Stimulated activated CD8-positive, alpha-beta memory T cell treated with anti-CD3 and anti-CD28 coated beads, Interleukin-12 subunit alpha, Interleukin-12 subunit beta, amount 100 ng/mL, for 4 hours (primary cell): ENCODE data around the gene NTHL1.

ENCODE experiments used
- DNase-seq: peaks from one replicate; pipeline ENCODE4 v3.0.0-alpha.2; 2020; ENCODE audit warnings: low read depth

The NTHL1 gene

DNA sequence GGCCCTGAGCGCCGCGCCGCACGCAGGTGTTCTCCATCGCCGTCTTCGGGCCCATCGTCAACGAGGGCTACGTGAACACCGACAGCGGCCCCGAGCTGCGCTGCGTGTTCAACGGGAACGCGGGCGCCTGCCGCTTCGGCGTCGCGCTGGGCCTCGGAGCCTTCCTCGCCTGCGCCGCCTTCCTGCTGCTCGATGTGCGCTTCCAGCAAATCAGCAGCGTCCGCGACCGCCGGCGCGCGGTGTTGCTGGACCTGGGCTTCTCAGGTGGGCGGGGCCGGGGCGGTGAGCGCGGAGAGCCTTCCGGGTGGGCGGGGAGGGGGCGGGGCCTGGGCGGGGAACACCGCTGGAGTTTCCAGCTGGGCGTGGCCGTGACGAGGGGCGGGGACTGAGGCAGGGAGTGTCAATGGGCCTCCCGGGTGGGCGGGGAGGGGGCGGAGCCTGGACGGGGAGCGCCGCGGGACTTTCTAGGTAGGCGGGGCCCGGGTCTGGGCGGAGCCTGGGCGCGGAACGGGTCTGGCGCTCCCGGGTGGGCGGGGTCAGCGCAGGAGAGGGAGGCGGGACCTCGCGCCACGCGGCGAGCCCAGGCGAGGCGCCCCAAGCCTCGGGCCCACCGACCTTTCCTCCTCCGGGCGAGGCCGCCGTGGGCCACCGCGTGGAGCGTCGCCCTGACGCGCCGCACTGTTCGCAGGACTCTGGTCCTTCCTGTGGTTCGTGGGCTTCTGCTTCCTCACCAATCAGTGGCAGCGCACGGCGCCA, 55.5 kb downstream of the NTHL1 start:
- peak; percentile 97 for DNase-seq

DNA sequence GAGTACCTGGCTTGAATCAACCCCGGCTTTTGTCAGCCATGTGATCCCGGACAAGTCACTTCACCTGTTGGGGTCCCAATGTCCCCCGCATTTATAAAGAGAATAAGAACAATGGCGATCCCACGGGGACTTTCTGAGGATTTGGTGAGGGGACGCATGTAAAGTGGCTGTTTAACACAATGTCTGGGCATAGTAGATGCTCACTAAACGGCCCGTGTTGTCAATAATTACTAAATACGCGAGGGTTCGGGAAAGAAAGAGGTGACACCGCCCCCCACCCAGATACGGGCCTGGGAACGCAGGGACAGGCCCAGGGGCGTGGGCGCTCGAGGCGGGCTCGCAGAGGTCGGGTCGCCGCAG, 56.1 kb downstream of the NTHL1 start:
- DNase-seq, result no peak

DNA sequence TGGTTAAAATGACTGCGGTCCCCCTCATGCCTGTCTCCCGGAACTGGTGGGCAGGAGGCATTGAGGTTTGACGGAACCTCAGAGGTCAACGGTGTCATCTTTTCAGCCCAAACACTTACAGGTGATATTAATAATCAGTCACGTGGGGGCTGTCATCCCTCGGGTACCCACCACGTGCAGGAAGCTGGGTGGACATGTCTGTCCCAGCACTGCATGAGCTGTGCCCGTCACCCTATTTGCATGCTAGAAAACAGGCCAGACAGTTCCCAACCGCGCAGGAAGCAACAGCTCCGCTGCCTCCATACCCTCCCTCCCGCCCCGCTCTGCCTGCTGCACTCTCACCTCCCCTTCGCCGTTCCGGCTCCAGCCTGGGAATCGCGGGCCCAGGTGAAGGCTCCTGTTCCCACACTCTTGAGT, 56.5 kb downstream of the NTHL1 start:
- DNase-seq, result no peak

DNA sequence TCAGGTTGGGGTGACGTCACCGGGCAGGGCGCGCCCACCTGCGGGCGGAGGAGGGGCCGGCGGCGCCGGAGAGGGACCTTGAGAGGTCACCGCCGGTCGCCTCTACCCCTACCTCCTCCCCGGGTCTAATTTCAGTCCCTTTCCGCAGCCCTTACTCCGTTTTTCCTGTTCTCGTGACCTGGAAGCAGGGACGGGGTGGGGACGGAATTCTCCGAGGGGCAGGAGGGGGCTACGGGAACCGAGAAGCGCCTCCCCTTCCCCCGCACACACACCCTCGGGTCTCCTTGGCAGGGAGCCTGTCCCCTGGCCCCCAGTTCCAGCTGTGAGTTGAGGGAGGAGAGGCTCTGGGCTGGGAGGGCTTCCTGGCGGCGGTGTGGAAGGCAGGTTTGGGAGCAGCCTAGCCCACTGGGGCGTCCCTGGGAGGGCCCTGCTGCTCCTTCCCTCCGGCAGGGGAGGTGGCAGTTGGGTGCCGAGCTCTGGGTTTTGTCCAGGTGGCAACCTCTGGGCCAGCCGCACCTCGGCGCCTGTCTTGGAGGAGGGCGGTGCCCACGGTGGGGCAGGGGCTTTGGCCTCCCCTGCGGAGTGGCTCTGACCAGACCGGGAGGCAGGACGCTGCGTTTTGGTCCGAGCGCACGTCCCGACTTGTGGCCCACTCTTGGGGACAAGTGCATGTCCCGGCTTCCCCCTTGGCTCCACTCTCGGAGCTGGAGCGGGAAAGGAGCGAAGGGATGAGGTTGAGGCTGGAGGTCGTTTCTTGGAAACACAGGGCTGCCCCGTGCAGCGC, 57.1 kb downstream of the NTHL1 start:
- DNase-seq, result no peak

DNA sequence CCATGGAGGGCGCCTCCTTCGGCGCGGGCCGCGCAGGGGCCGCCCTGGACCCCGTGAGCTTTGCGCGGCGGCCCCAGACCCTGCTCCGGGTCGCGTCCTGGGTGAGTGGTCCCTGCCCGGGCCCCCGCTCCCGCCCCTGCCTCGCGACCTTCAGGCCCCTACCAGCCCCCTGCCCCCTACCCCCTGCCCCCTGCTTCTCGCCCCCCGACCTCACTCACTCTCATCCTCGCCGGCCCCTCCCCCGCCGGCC, 57.6 kb downstream of the NTHL1 start:
- no peak for DNase-seq
